H9 (cell line): Measurements from ENCODE around the gene NDUFA12. TPM values are rescaled to one million over a fixed set of nuclear protein-coding genes. Genes with fewer than 3 reads are reported as not detected.

Source experiments
- DNase-seq: peaks from one replicate; pipeline ENCODE4 v3.0.0-alpha.2; 2017
- H2AFZ ChIP-seq: one replicate; pipeline ENCODE4 v1.6.1; 2013; ENCODE audit warnings: mild to moderate bottlenecking, low read length, control low read depth, moderate library complexity
- H2AK5ac ChIP-seq: 2 replicates; pipeline ENCODE4 v1.6.1; 2013; ENCODE audit warnings: low read length, control low read depth, mixed read lengths; ENCODE audit not compliant: insufficient read length
- H2BK120ac ChIP-seq: one replicate; pipeline ENCODE4 v1.6.1; 2013; ENCODE audit warnings: low read depth, mild to moderate bottlenecking, low read length, control low read depth, inconsistent platforms; ENCODE audit not compliant: poor library complexity, severe bottlenecking
- H2BK12ac ChIP-seq: 2 replicates; pipeline ENCODE4 v1.6.1; 2013; ENCODE audit warnings: low read length, control low read depth, mixed read lengths, low read depth; ENCODE audit not compliant: insufficient read length
- H2BK15ac ChIP-seq: 2 replicates; pipeline ENCODE4 v1.6.1; 2013; ENCODE audit warnings: low read depth, low read length, control low read depth
- H2BK20ac ChIP-seq: one replicate; pipeline ENCODE4 v1.6.1; 2013; ENCODE audit warnings: low read depth, mild to moderate bottlenecking, low read length, control low read depth, inconsistent platforms; ENCODE audit not compliant: poor library complexity, severe bottlenecking
- H2BK5ac ChIP-seq: 2 replicates; pipeline ENCODE4 v1.6.1; 2013; ENCODE audit warnings: low read length, control low read depth, mixed read lengths; ENCODE audit not compliant: insufficient read length
- H3K14ac ChIP-seq: 2 replicates; pipeline ENCODE4 v1.6.1; 2013; ENCODE audit warnings: low read length, control low read depth; ENCODE audit not compliant: insufficient read depth
- H3K18ac ChIP-seq: 2 replicates; pipeline ENCODE4 v1.6.1; 2013; ENCODE audit warnings: low read depth, mild to moderate bottlenecking, mixed read lengths, low read length, control low read depth; ENCODE audit not compliant: insufficient read length
- H3K23ac ChIP-seq: 2 replicates; pipeline ENCODE4 v1.6.1; 2013; ENCODE audit warnings: low read length, control low read depth, mixed read lengths, low read depth; ENCODE audit not compliant: insufficient read length
- H3K23me2 ChIP-seq: 2 replicates; pipeline ENCODE4 v1.6.1; 2013; ENCODE audit warnings: low read depth, mild to moderate bottlenecking, mixed read lengths, low read length, control low read depth; ENCODE audit not compliant: insufficient read length, poor library complexity, severe bottlenecking
- H3K27ac ChIP-seq: 2 replicates; pipeline ENCODE4 v1.5.1; 2013; ENCODE audit warnings: low read length, control low read depth, mixed read lengths, low read depth; ENCODE audit not compliant: insufficient read length
- H3K27me3 ChIP-seq: 2 replicates; pipeline ENCODE4 v1.6.1; 2013; ENCODE audit warnings: low read length, control low read depth, inconsistent platforms; ENCODE audit not compliant: insufficient read depth
- H3K4ac ChIP-seq: 2 replicates; pipeline ENCODE4 v1.6.1; 2013; ENCODE audit warnings: low read depth, mild to moderate bottlenecking, control low read depth, inconsistent platforms, low read length, moderate library complexity
- H3K4me1 ChIP-seq: 2 replicates; pipeline ENCODE4 v1.6.1; 2013; ENCODE audit warnings: low read length, control low read depth, inconsistent platforms; ENCODE audit not compliant: insufficient read depth
- H3K4me2 ChIP-seq: 2 replicates; pipeline ENCODE4 v1.6.1; 2013; ENCODE audit warnings: low read length, control low read depth, mixed read lengths; ENCODE audit not compliant: insufficient read length, insufficient read depth
- H3K56ac ChIP-seq: 2 replicates; pipeline ENCODE4 v1.6.1; 2013; ENCODE audit warnings: low read depth, mild to moderate bottlenecking, mixed read lengths, low read length, control low read depth; ENCODE audit not compliant: insufficient read length
- H3K79me1 ChIP-seq: 2 replicates; pipeline ENCODE4 v1.6.1; 2013; ENCODE audit warnings: low read depth, mild to moderate bottlenecking, moderate library complexity, low read length, control low read depth, inconsistent platforms; ENCODE audit not compliant: insufficient read depth, poor library complexity, severe bottlenecking
- H3K79me2 ChIP-seq: 2 replicates; pipeline ENCODE4 v1.6.1; 2013; ENCODE audit warnings: low read length, control low read depth, inconsistent platforms; ENCODE audit not compliant: insufficient read depth
- H3K9ac ChIP-seq: 2 replicates; pipeline ENCODE4 v1.6.1; 2013; ENCODE audit warnings: low read length, control low read depth, mixed read lengths; ENCODE audit not compliant: insufficient read length; ENCODE audit errors: extremely low read depth
- H3K9me3 ChIP-seq: one replicate; pipeline ENCODE4 v1.6.1; 2013; ENCODE audit warnings: low read depth, low read length, inconsistent platforms; ENCODE audit not compliant: control insufficient read depth
- H3T11ph ChIP-seq: one replicate; pipeline ENCODE4 v1.6.1; 2013; ENCODE audit warnings: mild to moderate bottlenecking, low read length, control low read depth, inconsistent platforms
- H4K20me1 ChIP-seq: one replicate; pipeline ENCODE4 v1.6.1; 2013; ENCODE audit not compliant: control insufficient read depth, insufficient read length, insufficient read depth
- H4K5ac ChIP-seq: 2 replicates; pipeline ENCODE4 v1.6.1; 2013; ENCODE audit warnings: low read depth, mild to moderate bottlenecking, mixed read lengths, low read length, control low read depth; ENCODE audit not compliant: insufficient read length
- H4K8ac ChIP-seq: replicated peaks from 2 replicates; pipeline ENCODE4 v1.6.1; 2013; ENCODE audit warnings: low read length, control low read depth, mixed read lengths, low read depth; ENCODE audit not compliant: insufficient read length
- H4K91ac ChIP-seq: 2 replicates; pipeline ENCODE4 v1.6.1; 2013; ENCODE audit warnings: low read depth, mild to moderate bottlenecking, moderate library complexity, mixed read lengths, low read length, control low read depth; ENCODE audit not compliant: insufficient read length
- H3K27ac Mint-ChIP-seq, 3 experiments: 2 replicates in 2 of 3; 3 replicates in 1 of 3; pipeline ENCODE4 v1.8.0; 2020 to 2021; ENCODE audit warnings: mixed read lengths in 3 of 3, mild to moderate bottlenecking in 1 of 3, moderate library complexity in 1 of 3
- H3K27me3 Mint-ChIP-seq: 2 replicates; pipeline ENCODE4 v1.8.0; 2021; ENCODE audit warnings: low read depth, mild to moderate bottlenecking, moderate library complexity, mixed read lengths
- H3K36me3 Mint-ChIP-seq, 3 experiments: 2 replicates in 2 of 3; 3 replicates in 1 of 3; pipeline ENCODE4 v1.8.0; 2020 to 2021; ENCODE audit warnings: low read depth in 3 of 3, mixed read lengths in 3 of 3; ENCODE audit not compliant: insufficient read depth in 1 of 3
- H3K4me1 Mint-ChIP-seq, 2 experiments: 2 replicates each; pipeline ENCODE4 v1.8.0; 2020; ENCODE audit warnings: mixed read lengths in 2 of 2
- H3K4me3 Mint-ChIP-seq, 2 experiments: 2 replicates in 1 of 2; 3 replicates in 1 of 2; pipeline ENCODE4 v1.8.0; 2020 to 2021; ENCODE audit warnings: mild to moderate bottlenecking in 2 of 2, mixed read lengths in 2 of 2, moderate library complexity in 1 of 2
- H3K9me3 Mint-ChIP-seq, 2 experiments: 2 replicates in 1 of 2; 3 replicates in 1 of 2; pipeline ENCODE4 v1.8.0; 2020; ENCODE audit warnings: mild to moderate bottlenecking in 2 of 2, mixed read lengths in 2 of 2, moderate library complexity in 1 of 2
- CTCF ChIP-seq: fragments of 200-600 bp; sonication (generic); conservative IDR thresholded peaks from 3 replicates; pipeline ENCODE4 v1.8.0; 2021; ENCODE audit warnings: antibody characterized with exemption, mild to moderate bottlenecking
- WGBS: extraction: QIAGEN DNeasy Blood & Tissue Kit; methylation state at CpG from one replicate; pipeline ENCODE4 v1.1.7; 2013; ENCODE audit warnings: missing lambda C conversion rate, low lambda C conversion rate, mixed read lengths; ENCODE audit not compliant: insufficient read length; ENCODE audit errors: extremely low coverage; 5-methylcytosine and 5-hydroxymethylcytosine counted together
- total RNA-seq: library from RNA; stranded (reverse); gene quantifications from 2 replicates; pipeline ENCODE4 v1.2.1, GENCODE V29; 2021

The NDUFA12 gene
- total RNA-seq, 1 experiment from 2014 or later, result 104 TPM

GRCh38 chr12:95022477-95022876 lies 19.0 kb upstream of the NDUFA12 start:
- Mint-ChIP-seq H3K27me3 (no peaks in the 10 kb centered on the region), H3K36me3 (peaks cover 0 to 30% (median 9%) of the 10 kb centered on the region in 3 experiments; a peak in 5 of 7 replicates), H3K9me3 (no peaks in the 10 kb centered on the region), H3K4me3 (no peak overlapping the region), H3K27ac (no peak overlapping the region), H3K4me1 (no peaks in the 10 kb centered on the region)
- H3K79me1 ChIP-seq, result no peaks in the 10 kb centered on the region
- no peaks in the 10 kb centered on the region for H3K4me1 ChIP-seq
- no peaks in the 10 kb centered on the region for H3K23me2 ChIP-seq
- H3K23ac ChIP-seq, result no peak overlapping the region
- no peaks in the 10 kb centered on the region for H4K20me1 ChIP-seq
- no peak overlapping the region for H3K14ac ChIP-seq
- no peaks in the 10 kb centered on the region for H3K79me2 ChIP-seq
- H3K9me3 ChIP-seq, result no peaks in the 10 kb centered on the region
- no peak overlapping the region for H2BK20ac ChIP-seq
- H2BK12ac ChIP-seq, result no peak overlapping the region
- H3K4me2 ChIP-seq, result no peak overlapping the region
- H2AK5ac ChIP-seq, result no peak overlapping the region
- TF ChIP-seq CTCF, result no peak
- no peak overlapping the region for H2BK120ac ChIP-seq
- H2BK15ac ChIP-seq, result no peak overlapping the region
- no peak overlapping the region for H3K4ac ChIP-seq
- H3K56ac ChIP-seq, result no peak overlapping the region
- H4K5ac ChIP-seq, result no peak overlapping the region
- H3K27me3 ChIP-seq, result no peaks in the 10 kb centered on the region
- DNase-seq, result no peak
- no peak overlapping the region for H3K18ac ChIP-seq
- no peak overlapping the region for H3K27ac ChIP-seq
- no CpG with 5 or more reads among the region's 2 CpGs for WGBS
- no peak overlapping the region for H4K8ac ChIP-seq
- H3K9ac ChIP-seq, result no peak overlapping the region
- no peak overlapping the region for H2AFZ ChIP-seq
- no peak overlapping the region for H2BK5ac ChIP-seq
- no peak overlapping the region for H3T11ph ChIP-seq
- no peak overlapping the region for H4K91ac ChIP-seq
